ENCODE data around the gene TSEN2.

DNA sequence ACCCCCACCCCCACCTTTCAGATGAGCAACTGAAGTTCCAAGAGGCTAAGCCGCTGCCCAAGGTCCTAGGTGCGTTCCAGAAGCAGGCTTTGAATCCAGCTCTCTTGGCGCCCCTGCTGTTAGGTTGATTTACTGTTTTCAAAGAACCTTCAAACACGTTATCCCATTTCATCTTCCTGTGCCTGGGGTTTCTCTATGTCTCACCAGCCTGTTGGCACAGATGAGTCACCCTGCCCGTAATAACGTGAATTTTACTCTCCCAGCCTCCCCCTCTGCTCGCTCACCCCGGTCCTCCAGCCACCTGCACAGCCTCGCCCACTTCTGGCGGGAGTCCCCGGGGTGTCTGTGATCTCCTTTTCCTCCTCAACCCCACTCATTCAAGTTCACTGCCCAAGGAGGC, 13.0 kb upstream of the TSEN2 start:
- TF ChIP-seq MAZ (IDR thresholded peaks at IDR 0.05; ENCODE audit: borderline replicate concordance, low read depth, low read length) (no peak), CTCF (conservative IDR thresholded peaks at IDR 0.05; ENCODE audit: low read depth, low read length) (no peak), POLR2A (IDR thresholded peaks at IDR 0.05; ENCODE audit: low read depth, low read length) (no peak), SMC3 (IDR thresholded peaks at IDR 0.05; ENCODE audit: low read depth, low read length) (no peak), RFX5 (IDR thresholded peaks at IDR 0.05; ENCODE audit: low read depth, low read length) (no peak), MAFK (IDR thresholded peaks at IDR 0.05; ENCODE audit: low read depth, low read length) (no peak), FOS (IDR thresholded peaks at IDR 0.05; ENCODE audit: low read depth, low read length) (no peak), ELK1 (IDR thresholded peaks at IDR 0.05; ENCODE audit: borderline replicate concordance, low read depth, low read length) (no peak), CEBPB (IDR thresholded peaks at IDR 0.05; ENCODE audit: low read depth, low read length) (no peak), RCOR1 (IDR thresholded peaks at IDR 0.05; ENCODE audit: insufficient replicate concordance, low read length) (no peak), NFE2L2 (IDR thresholded peaks at IDR 0.05; ENCODE audit: low read depth, low read length) (no peak), RAD21 (IDR thresholded peaks at IDR 0.05; ENCODE audit: low read length) (no peak), BHLHE40 (IDR thresholded peaks at IDR 0.05; ENCODE audit: low read depth, low read length) (no peak)

All from IMR-90 (cell line).